ENCODE results near the gene QSOX1. TPM values are rescaled to one million over a fixed set of nuclear protein-coding genes. Genes with fewer than 3 reads are reported as not detected.
A peak's percentile ranks its signal among the peaks of the same experiment; 100 is the strongest.

Gene QSOX1
- total and polyA plus RNA-seq, 2 donors (not counting 3 experiments of a cell fraction or from before 2014, with no cell fraction given): 256 to 415 TPM

GRCh38 chr1:180157108-180157507 lies 2.4 kb downstream of the QSOX1 start:
- Histone ChIP-seq H3K4me1 (ENCODE audit: control insufficient read depth, extremely low read depth, insufficient read depth, low read length) (peaks cover 43% of the 10 kb centered on the region), H4K20me1 (replicated peaks; ENCODE audit: control insufficient read depth, extremely low read depth, insufficient read depth, low read length) (no peaks in the 10 kb centered on the region), H3K4me3 (replicated peaks in 1 of 3; ENCODE audit: insufficient read depth in 1 of 3, low read depth in 1 of 3, low read length in 3 of 3) (no peak overlapping the region), H3K9me3 (replicated peaks; ENCODE audit: control insufficient read depth, insufficient read depth, low read length) (no peaks in the 10 kb centered on the region), H3K79me2 (ENCODE audit: control insufficient read depth, insufficient read depth, low read length) (peaks cover 68% of the 10 kb centered on the region), H3K9ac (replicated peaks; ENCODE audit: extremely low read depth, insufficient read depth, low read length) (no peak overlapping the region), H3K27me3 (ENCODE audit: control insufficient read depth in 2 of 2, insufficient read depth in 2 of 2, low read length in 2 of 2) (no peaks in the 10 kb centered on the region), H3K27ac (ENCODE audit: insufficient read depth, low read depth, low read length) (peak overlapping the region; percentile 2), H3K9me1 (replicated peaks; ENCODE audit: control insufficient read depth, extremely low read depth, insufficient read depth, low read length) (no peaks in the 10 kb centered on the region), H2AFZ (ENCODE audit: low read depth, low read length) (no peak overlapping the region), H3K36me3 (ENCODE audit: control insufficient read depth in 2 of 2, extremely low read depth in 1 of 2, insufficient read depth in 2 of 2, low read length in 2 of 2) (no peaks in the 10 kb centered on the region), H3K4me2 (ENCODE audit: insufficient read depth, low read length) (peak overlapping the region; percentile 85)
- no peak for DNase-seq (ENCODE audit: low read depth, low spot score)
- FAIRE-seq: no peak
- dilution Hi-C loops (cut with MboI; ENCODE audit: extremely low pct_ligation_motif_present, low sequenced_read_pairs) (no loop called here), intact Hi-C loops (cut with micrococcal nuclease) (no loop called here)
- no TSS peak for BruUV-seq (replicated peaks)
- ChIA-PET CTCF (interaction anchor here (1.0 to 2.3 kb wide), 3 partner anchors 12 to 342 kb away, joined by 3 to 16 read pairs (median 3); no protein-coding TSS in a partner anchor), POLR2A (interaction anchor here (1.0 kb wide), 1 partner anchor 10 kb away, joined by 5 read pairs; no protein-coding TSS in a partner anchor)
- TF ChIP-seq CTCF (IDR thresholded peaks at IDR 0.05; ENCODE audit: extremely low read depth in 1 of 2, insufficient read depth in 1 of 2, low read depth in 1 of 2, low read length in 2 of 2) (no peak), FOS (IDR thresholded peaks at IDR 0.05; ENCODE audit: borderline replicate concordance, insufficient read depth, low read length) (peak; percentile 17)

- CTCF ChIA-PET: interaction anchor here (1.0 to 2.3 kb wide), 2 partner anchors 12 to 21 kb away, joined by 3 to 16 read pairs; no protein-coding TSS in a partner anchor
- Histone ChIP-seq H3K4me2 (ENCODE audit: insufficient read depth, low read length) (peak overlapping the region; percentile 85), H2AFZ (ENCODE audit: low read depth, low read length) (no peak overlapping the region), H4K20me1 (replicated peaks; ENCODE audit: control insufficient read depth, extremely low read depth, insufficient read depth, low read length) (no peaks in the 10 kb centered on the region), H3K79me2 (ENCODE audit: control insufficient read depth, insufficient read depth, low read length) (peaks cover 72% of the 10 kb centered on the region), H3K4me3 (replicated peaks in 1 of 3; ENCODE audit: insufficient read depth in 1 of 3, low read depth in 1 of 3, low read length in 3 of 3) (no peak overlapping the region), H3K9ac (replicated peaks; ENCODE audit: extremely low read depth, insufficient read depth, low read length) (no peak overlapping the region), H3K9me3 (replicated peaks; ENCODE audit: control insufficient read depth, insufficient read depth, low read length) (no peaks in the 10 kb centered on the region), H3K36me3 (ENCODE audit: control insufficient read depth in 2 of 2, extremely low read depth in 1 of 2, insufficient read depth in 2 of 2, low read length in 2 of 2) (no peaks in the 10 kb centered on the region), H3K9me1 (replicated peaks; ENCODE audit: control insufficient read depth, extremely low read depth, insufficient read depth, low read length) (no peaks in the 10 kb centered on the region), H3K27me3 (ENCODE audit: control insufficient read depth in 2 of 2, insufficient read depth in 2 of 2, low read length in 2 of 2) (no peaks in the 10 kb centered on the region), H3K4me1 (ENCODE audit: control insufficient read depth, extremely low read depth, insufficient read depth, low read length) (peaks cover 38% of the 10 kb centered on the region), H3K27ac (ENCODE audit: insufficient read depth, low read depth, low read length) (no peak overlapping the region)
- TF ChIP-seq CTCF (IDR thresholded peaks at IDR 0.05; ENCODE audit: extremely low read depth in 1 of 2, insufficient read depth in 1 of 2, low read depth in 1 of 2, low read length in 2 of 2) (no peak), POLR2AphosphoS5 (IDR thresholded peaks at IDR 0.05; ENCODE audit: insufficient read depth, low read depth, low read length) (no peak), POLR2A (IDR thresholded peaks at IDR 0.05; ENCODE audit: low read depth, low read length) (no peak), MAX (IDR thresholded peaks at IDR 0.05; ENCODE audit: insufficient read depth, insufficient read length) (no peak), JUN (IDR thresholded peaks at IDR 0.05; ENCODE audit: borderline replicate concordance, insufficient read depth, insufficient read length, low read depth) (no peak), FOS (IDR thresholded peaks at IDR 0.05; ENCODE audit: borderline replicate concordance, insufficient read depth, low read length) (no peak), GATA2 (IDR thresholded peaks at IDR 0.05; ENCODE audit: insufficient read depth, insufficient read length, low read depth, low read length) (no peak), MYC (IDR thresholded peaks at IDR 0.05; ENCODE audit: low read depth, low read length) (no peak), EZH2 (IDR thresholded peaks at IDR 0.05; ENCODE audit: borderline replicate concordance, low read depth, low read length, severe bottlenecking) (no peak)
- intact Hi-C loops (cut with micrococcal nuclease) (no loop called here), dilution Hi-C loops (cut with MboI; ENCODE audit: extremely low pct_ligation_motif_present, low sequenced_read_pairs) (no loop called here)
- FAIRE-seq: peak; percentile 33
- BruUV-seq (replicated peaks): no TSS peak
- POLR2A ChIA-PET: interaction anchor here (1.0 kb wide), 1 partner anchor 9 kb away, joined by 5 read pairs; no protein-coding TSS in a partner anchor
- peak; percentile 56 for DNase-seq (ENCODE audit: low read depth, low spot score)
Measured at GRCh38 chr1:180157576-180158057, 2.9 kb downstream of the QSOX1 start.

Data from endothelial cell of umbilical vein (primary cell).